HG03175 (cell line): Measurements from ENCODE around the gene RNF152.
A peak's percentile ranks its signal among the peaks of the same experiment; 100 is the strongest.
"Not testable (repeated sequence)": the region's sequence is repeated elsewhere in the genome, so short reads cannot be mapped to it uniquely, and the experiment has no call there.

ENCODE experiments used
- ATAC-seq: cut with Tn5 transposase; IDR thresholded peaks from one replicate; pipeline ENCODE4 v1.9.1; 2021; ENCODE audit warnings: mild to moderate bottlenecking, moderate library complexity; ENCODE audit not compliant: unreplicated experiment

Gene RNF152

GRCh38 chr18:61822879-61823278, 69.9 kb downstream of the RNF152 start:
- ATAC-seq: no peak

GRCh38 chr18:61821748-61822147, 71.1 kb downstream of the RNF152 start:
- ATAC-seq: no peak

GRCh38 chr18:61820882-61821281, 71.9 kb downstream of the RNF152 start:
- no peak for ATAC-seq

- ATAC-seq: no peak
Measured at GRCh38 chr18:61817086-61817485, 75.7 kb downstream of the RNF152 start.

GRCh38 chr18:61815885-61816470, 76.8 kb downstream of the RNF152 start:
- no peak for ATAC-seq

GRCh38 chr18:61808286-61808685, 84.5 kb downstream of the RNF152 start:
- ATAC-seq: no peak

GRCh38 chr18:61803393-61803792, 89.4 kb downstream of the RNF152 start:
- ATAC-seq: no peak

GRCh38 chr18:61797696-61798590, 94.9 kb downstream of the RNF152 start:
- no peak for ATAC-seq

GRCh38 chr18:61791031-61791430, 101.8 kb downstream of the RNF152 start:
- ATAC-seq: no peak

- not testable (repeated sequence) for ATAC-seq
Measured at GRCh38 chr18:61787011-61787670, 105.7 kb downstream of the RNF152 start.

- ATAC-seq: no peak
Measured at GRCh38 chr18:61785588-61785987, 107.2 kb downstream of the RNF152 start.

GRCh38 chr18:61784834-61785233, 108.0 kb downstream of the RNF152 start:
- ATAC-seq: no peak

GRCh38 chr18:61782545-61782944, 110.3 kb downstream of the RNF152 start:
- ATAC-seq: no peak

- ATAC-seq: not testable (repeated sequence)
Measured at GRCh38 chr18:61776201-61776600, 116.6 kb downstream of the RNF152 start.

- no peak for ATAC-seq
Measured at GRCh38 chr18:61774846-61775245, 118.0 kb downstream of the RNF152 start.

- no peak for ATAC-seq
Measured at GRCh38 chr18:61772293-61772848, 120.4 kb downstream of the RNF152 start.

- no peak for ATAC-seq
Measured at GRCh38 chr18:61771861-61772260, 120.9 kb downstream of the RNF152 start.

- ATAC-seq: no peak
Measured at GRCh38 chr18:61770279-61770678, 122.5 kb downstream of the RNF152 start.

GRCh38 chr18:61766266-61766884, 126.4 kb downstream of the RNF152 start:
- no peak for ATAC-seq

- ATAC-seq: no peak
Measured at GRCh38 chr18:61765097-61765496, 127.7 kb downstream of the RNF152 start.

- peak; percentile 78 for ATAC-seq
Measured at GRCh38 chr18:61764381-61764780, 128.4 kb downstream of the RNF152 start.
